Hematopoietic multipotent progenitor cell treated with erythropoietin and hydrocortisone succinate and interleukin-3 and kit ligand, for 6 days (in vitro differentiated cells): Measurements from ENCODE around the gene LRCH1.

Experiments
- DNase-seq: peaks from one replicate; pipeline ENCODE4 v3.0.0-alpha.2; 2015

Gene LRCH1

DNA sequence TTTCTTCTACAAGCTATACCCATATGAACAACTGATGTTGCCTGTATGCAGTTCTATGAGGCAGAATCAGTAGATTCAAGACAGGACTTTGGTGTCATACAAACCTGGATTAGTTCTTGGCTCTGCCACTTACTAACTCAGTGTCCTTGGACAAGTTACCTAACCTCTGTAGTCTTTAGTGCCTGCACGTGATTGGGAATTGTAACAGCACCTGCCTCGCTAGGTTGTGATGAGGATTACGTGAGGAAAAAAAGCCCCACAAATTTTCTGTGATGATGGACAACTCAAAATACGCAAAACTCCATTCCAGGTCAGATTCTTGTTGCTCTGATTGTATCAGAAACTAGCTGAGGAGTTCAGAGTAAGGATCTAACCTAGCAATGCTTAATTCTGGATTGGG, 89.3 kb downstream of the LRCH1 start:
- DNase-seq, result no peak

DNA sequence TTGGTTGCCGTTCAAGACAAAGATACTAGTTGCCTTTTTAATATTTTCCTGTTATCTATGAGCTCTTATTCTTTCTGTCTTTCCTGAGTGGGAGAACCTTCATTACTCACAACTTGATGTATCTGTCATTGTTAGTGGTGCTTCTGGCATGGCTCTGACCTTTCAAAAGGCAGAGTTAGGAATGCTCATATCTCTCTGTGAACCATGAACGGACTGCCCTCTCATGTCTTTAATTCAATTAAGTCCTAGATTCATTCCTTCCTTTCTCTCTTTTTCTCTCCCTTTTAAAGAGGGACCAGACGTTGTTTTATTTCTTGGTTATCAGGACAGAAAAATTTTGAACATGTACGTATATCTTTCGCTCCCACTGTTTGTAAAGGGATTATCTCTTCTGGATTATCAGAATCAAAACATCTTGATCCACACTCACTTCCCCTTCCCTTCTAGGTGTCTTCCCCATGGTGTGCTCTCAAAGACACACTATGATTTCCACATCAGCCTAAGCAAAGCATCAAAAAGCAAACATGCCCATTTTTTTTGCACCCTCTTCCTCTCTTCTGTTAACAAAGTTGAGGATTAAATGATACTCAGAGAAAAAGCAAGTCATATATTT, 90.3 kb downstream of the LRCH1 start:
- DNase-seq, result no peak

DNA sequence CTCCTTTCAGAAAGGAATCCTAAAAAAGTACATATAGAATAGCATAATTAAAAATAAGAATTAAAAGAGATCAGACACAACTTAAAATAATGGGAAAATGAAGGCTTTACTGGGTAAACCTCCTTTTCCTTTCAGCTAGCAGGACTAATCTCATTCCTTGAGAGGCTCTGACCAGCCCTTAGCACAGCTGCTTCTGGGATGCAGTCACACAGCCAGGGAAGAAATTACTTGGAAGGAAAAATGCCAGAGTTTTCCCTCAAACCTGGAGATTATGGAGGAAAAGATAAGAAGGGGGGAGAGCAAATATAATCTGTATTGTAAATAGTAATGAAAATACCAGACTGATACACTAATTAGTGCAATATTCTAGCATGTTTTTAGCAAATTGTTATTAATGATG, 91.8 kb downstream of the LRCH1 start:
- DNase-seq, result no peak

GRCh38 chr13:46647512-46648065, 94.6 kb downstream of the LRCH1 start:
- no peak for DNase-seq

GRCh38 chr13:46648166-46648607, 95.2 kb downstream of the LRCH1 start:
- DNase-seq, result peak; percentile 53

- no peak for DNase-seq
Observed at GRCh38 chr13:46649816-46650215, 96.8 kb downstream of the LRCH1 start.

DNA sequence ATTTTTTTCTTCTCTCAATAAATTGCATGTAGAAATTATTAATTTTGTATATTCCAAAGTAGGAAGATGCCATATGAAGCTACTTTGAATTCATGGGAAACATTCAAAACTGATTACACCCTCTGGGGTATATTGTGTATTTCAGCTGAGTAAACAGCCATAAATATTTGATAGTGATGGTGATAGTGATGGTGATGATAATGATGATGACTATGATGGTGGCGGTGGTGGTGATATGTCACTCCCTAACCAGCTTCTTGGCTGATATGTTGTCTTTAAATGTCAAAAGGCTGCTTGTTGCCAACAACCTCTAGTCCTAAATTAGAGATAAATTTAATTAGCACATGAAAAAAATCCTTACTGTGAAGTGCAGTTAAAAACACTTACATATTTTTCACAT, 102.0 kb downstream of the LRCH1 start:
- DNase-seq, result no peak

- peak; percentile 52 for DNase-seq
Observed at GRCh38 chr13:46655377-46656180, 102.6 kb downstream of the LRCH1 start.

DNA sequence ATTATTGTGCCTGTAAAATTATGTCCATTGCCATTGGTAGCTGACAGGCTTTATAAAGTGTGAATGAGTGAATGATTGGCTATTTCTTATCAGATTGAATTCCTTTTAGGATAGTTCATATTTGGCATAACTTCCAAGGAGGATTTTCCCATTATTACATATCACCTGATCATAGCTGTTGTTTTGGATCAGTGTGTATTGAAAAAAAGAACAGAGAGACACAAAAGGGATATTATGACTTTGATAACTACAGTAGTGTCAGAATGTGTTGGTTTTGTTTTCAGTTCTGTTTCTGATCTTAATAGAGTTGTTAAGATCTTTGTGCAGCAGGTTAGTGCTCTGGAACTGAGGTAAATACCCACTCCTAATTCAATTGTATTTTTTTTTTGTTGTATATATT, 103.8 kb downstream of the LRCH1 start:
- no peak for DNase-seq

DNA sequence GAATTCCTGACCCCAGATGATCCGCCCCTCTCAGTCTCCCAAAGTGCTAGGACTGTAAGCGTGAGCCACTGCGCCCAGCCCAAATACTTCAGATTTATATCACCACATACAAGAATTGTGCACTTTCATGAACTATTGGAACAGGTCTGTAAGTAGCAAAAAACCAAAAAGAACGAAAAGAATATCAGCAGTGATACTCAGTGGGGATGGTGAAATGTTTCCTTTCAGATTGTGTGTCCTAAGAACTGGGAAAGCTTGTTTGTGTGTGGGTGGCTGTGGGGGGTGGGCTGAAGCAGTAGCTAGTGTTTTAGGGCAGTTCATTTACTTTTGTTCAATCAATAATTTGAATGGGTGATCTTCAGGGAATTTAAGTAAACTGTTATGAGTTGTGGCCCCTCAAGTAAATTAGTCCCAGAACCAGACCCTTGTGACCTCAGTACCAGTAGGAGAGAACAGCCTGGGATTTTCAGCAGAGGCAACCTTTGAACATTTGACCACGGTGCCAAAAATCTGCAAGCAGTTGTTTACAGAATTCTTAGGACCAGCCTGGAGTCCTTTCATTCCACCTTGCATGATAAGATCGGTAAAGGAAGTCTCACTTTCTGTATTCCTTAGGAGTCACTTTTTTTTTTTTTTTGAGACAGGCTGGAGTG, 106.6 kb downstream of the LRCH1 start:
- no peak for DNase-seq

DNA sequence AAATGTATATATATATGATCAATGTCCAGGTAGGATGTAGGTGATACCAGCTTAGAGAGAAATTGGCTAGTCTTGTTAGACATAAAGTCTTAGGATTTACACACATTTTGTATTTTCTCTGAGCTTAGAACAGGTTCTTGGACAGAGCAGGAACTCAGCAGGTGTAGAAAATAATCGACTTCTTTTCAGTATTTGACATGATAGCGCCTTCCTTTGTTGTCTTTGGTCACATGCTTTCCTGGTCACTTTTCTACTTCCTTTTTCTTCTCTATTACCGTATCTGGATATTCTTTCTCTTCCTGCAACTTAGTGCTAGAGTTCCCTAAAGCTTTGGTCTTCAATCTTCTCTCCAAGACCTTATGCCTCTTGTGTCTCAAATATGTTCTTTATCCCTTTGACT, 107.4 kb downstream of the LRCH1 start:
- no peak for DNase-seq

DNA sequence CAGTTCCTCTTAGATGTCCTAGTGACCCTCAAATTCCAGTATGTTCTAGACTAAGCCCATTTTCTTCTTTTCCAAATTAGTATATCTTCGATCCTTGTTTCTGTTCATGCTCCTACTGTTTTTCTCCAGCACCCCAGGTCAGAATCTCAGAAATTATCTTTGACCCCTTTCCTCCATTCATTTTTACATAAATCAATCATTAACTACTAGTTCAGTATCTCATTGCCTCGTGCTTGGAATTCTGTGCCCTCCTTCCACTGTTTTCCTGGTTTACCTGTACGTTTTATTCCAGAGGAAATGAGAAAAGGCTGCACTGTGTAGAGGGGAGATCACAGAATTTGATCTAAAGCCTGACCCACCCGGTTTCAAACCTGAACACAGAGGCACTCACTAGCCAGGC, 107.9 kb downstream of the LRCH1 start:
- DNase-seq, result no peak

DNA sequence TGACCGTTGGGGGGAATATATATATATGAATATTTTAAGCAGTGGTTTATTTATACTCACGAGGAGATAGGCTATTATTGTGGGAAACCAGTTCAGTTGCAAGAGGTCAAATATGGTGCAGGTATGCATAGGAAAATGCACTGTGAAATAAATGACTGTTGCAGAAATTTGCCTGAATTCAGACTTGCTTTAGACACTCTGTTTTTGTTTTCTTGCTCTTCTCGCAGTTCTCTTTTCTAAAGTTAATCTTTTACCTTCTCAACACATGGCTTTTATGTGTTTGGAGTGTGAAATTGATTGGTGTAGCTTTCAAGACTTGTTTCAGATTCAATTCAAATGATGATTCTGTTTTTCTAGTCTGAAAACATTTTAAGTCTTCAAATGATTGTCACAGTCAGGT, 109.7 kb downstream of the LRCH1 start:
- DNase-seq, result no peak

GRCh38 chr13:46663206-46664037, 110.5 kb downstream of the LRCH1 start:
- no peak for DNase-seq

- DNase-seq, result no peak
Observed at GRCh38 chr13:46664195-46664594, 111.2 kb downstream of the LRCH1 start.

GRCh38 chr13:46665248-46665632, 112.3 kb downstream of the LRCH1 start:
- DNase-seq, result no peak

DNA sequence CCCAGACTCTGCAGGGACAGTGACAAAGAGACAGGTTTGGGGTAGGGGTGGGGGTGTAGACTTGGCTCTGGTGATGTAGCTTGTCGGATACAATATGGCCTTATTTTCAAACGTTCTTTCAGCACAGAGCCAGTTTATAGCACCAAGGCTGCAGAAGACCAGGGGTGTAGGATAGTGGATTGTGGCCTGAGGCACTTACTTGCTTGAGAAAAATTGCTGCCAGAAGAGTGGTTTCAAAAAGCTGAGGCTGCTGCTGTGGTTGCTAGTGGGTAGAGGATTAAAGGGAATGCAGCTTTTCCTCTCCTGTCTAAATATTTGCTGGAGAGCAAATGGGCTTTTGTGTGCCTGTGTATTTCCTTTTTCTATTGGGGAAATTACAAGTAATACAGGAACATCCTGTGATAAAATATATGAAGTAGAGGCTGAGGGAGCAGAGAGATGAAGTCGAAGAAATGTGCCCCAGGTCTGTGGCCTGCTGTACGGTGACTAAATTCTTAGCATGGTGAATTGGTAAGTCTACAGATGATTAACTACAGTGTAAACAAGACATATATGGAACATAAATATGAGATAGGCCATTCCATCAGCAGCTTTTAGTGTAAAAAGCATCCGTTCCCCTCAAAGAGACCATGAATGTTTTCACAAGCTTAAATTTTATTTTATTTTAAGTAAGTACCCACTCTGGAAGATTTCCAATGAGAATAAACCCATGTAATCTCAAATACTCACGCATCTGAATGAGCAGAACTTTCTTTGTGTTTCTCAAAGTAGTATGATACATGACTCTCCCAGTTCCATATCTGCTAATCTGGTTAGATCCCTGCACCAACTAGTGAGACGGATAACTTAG, 112.9 kb downstream of the LRCH1 start:
- no peak for DNase-seq

GRCh38 chr13:46666727-46667456, 113.9 kb downstream of the LRCH1 start:
- no peak for DNase-seq

GRCh38 chr13:46667687-46668281, 114.8 kb downstream of the LRCH1 start:
- DNase-seq, result peak; percentile 36

GRCh38 chr13:46668302-46668720, 115.3 kb downstream of the LRCH1 start:
- DNase-seq, result peak; percentile 75
